Measurements from ENCODE around the gene C1orf159. TPM values are rescaled to one million over a fixed set of nuclear protein-coding genes. Genes with fewer than 3 reads are reported as not detected.

The C1orf159 gene
- total RNA-seq, 2 donors from 2014 or later = 8.8 to 13.2 TPM

- peak overlapping the region; percentile 42 to 76 (median 68) for H3K27ac ChIP-seq
- H3K27me3 ChIP-seq = no peaks in the 10 kb centered on the region
- H3K4me3 ChIP-seq = peak overlapping the region; percentile 54 to 76
- no peak for ATAC-seq
- H3K9me3 ChIP-seq = no peaks in the 10 kb centered on the region
- DNase-seq = no peak
- no peaks in the 10 kb centered on the region for H3K36me3 ChIP-seq (replicated peaks in 1 of 2; ENCODE audit: insufficient read depth in 1 of 2, low read depth in 2 of 2)
- TF ChIP-seq POLR2A (IDR thresholded peaks at IDR 0.05) (no peak), CTCF (IDR thresholded peaks at IDR 0.05) (no peak)
- intact Hi-C loops (cut with DNase I) = loop anchor here (5.0 kb wide), 1 partner anchor 112 kb away; no protein-coding TSS in a partner anchor
- 6 to 11% methylated on average over 17 to 32 of the region's 41 CpGs for WGBS, 2 donors
- peaks cover 10% of the 10 kb centered on the region for H3K4me1 ChIP-seq
Measured at GRCh38 chr1:1115136-1115785, 628 bp downstream of the C1orf159 start.

GRCh38 chr1:1114431-1114830 lies 1.5 kb downstream of the C1orf159 start:
- DNase-seq = no peak
- Histone ChIP-seq H3K27me3 (no peaks in the 10 kb centered on the region), H3K9me3 (no peaks in the 10 kb centered on the region), H3K27ac (no peak overlapping the region), H3K4me1 (peaks cover 10% of the 10 kb centered on the region), H3K4me3 (no peak overlapping the region), H3K36me3 (replicated peaks in 1 of 2; ENCODE audit: insufficient read depth in 1 of 2, low read depth in 2 of 2) (no peaks in the 10 kb centered on the region)
- intact Hi-C loops (cut with DNase I) = no loop called here
- ATAC-seq = no peak
- TF ChIP-seq CTCF (IDR thresholded peaks at IDR 0.05) (no peak), POLR2A (IDR thresholded peaks at IDR 0.05) (no peak)
- 81 to 82% methylated on average over 13 of the region's 13 CpGs for WGBS, 2 donors

GRCh38 chr1:1112237-1112985 lies 3.5 kb downstream of the C1orf159 start:
- Histone ChIP-seq H3K27me3 (no peaks in the 10 kb centered on the region), H3K4me1 (peaks cover 10% of the 10 kb centered on the region), H3K4me3 (no peak overlapping the region), H3K27ac (no peak overlapping the region), H3K36me3 (replicated peaks in 1 of 2; ENCODE audit: insufficient read depth in 1 of 2, low read depth in 2 of 2) (no peaks in the 10 kb centered on the region), H3K9me3 (no peaks in the 10 kb centered on the region)
- intact Hi-C loops (cut with DNase I) = no loop called here
- no peak for ATAC-seq
- 93 to 95% methylated on average over 29 to 30 of the region's 30 CpGs for WGBS, 2 donors
- TF ChIP-seq POLR2A (IDR thresholded peaks at IDR 0.05) (no peak), CTCF (IDR thresholded peaks at IDR 0.05) (no peak)
- DNase-seq = no peak

GRCh38 chr1:1111516-1112236 lies 4.2 kb downstream of the C1orf159 start:
- no peaks in the 10 kb centered on the region for H3K9me3 ChIP-seq
- H3K36me3 ChIP-seq (replicated peaks in 1 of 2; ENCODE audit: insufficient read depth in 1 of 2, low read depth in 2 of 2) = no peaks in the 10 kb centered on the region
- TF ChIP-seq CTCF (IDR thresholded peaks at IDR 0.05) = no peak
- no peak for TF ChIP-seq POLR2A (IDR thresholded peaks at IDR 0.05)
- 93% methylated on average over 24 to 28 of the region's 28 CpGs for WGBS, 2 donors
- no peak overlapping the region for H3K27ac ChIP-seq
- H3K27me3 ChIP-seq = no peaks in the 10 kb centered on the region
- DNase-seq (no peak), ATAC-seq (no peak)
- intact Hi-C loops (cut with DNase I) = no loop called here
- H3K4me3 ChIP-seq = no peak overlapping the region
- H3K4me1 ChIP-seq = peaks cover 9% of the 10 kb centered on the region
